GM18861 (cell line): ENCODE measurements around the gene SMIM28.
"Not testable (repeated sequence)": the region's sequence is repeated elsewhere in the genome, so short reads cannot be mapped to it uniquely, and the experiment has no call there.

Source experiments
- ATAC-seq: cut with Tn5 transposase; IDR thresholded peaks from one replicate; pipeline ENCODE4 v1.9.1; 2021; ENCODE audit not compliant: unreplicated experiment

The SMIM28 gene

DNA sequence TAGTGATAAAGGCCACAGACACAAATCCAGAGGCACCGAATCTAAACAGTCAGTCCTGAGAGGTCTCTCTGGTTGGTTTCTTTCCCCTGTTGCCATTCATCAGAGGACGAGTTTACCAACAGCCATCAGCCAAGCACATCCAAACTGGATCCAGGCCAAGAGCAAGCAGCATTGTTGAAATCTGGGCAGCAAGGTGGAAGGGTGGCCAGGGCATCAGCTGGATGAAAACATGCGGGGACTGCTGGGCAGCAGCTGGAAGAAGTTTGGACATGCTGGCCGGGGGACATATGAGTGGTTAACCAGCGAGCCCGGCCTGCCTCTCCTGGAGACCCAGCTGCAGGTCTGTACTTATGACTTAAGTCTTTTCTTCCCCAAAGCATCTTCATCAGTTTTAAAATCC lies at the start of gene SMIM28:
Gene SMIM28 (plus strand): TSS at position 62 of the 400 bp plus-strand sequence. CDS start 168 bp downstream, at position 230.
- ATAC-seq = no peak

DNA sequence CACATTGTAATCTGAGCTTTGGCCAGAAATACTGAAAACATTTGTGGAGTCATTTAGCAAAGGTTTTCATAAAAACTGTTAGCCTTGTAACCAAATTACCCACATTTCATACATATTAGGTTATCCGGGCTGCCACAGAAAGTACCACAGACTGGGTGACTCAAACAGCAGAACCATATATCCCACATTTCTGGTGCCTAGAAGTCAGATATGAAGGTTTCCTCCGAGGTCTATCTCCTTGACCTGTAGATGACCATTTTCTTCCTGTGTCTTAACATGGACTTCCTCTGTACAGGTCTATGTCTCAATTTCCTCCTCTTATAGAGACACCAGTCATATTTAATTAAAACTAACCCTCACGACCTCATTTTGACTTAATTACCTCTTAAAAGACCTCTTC lies 49.5 kb upstream of the SMIM28 start:
- no peak for ATAC-seq

DNA sequence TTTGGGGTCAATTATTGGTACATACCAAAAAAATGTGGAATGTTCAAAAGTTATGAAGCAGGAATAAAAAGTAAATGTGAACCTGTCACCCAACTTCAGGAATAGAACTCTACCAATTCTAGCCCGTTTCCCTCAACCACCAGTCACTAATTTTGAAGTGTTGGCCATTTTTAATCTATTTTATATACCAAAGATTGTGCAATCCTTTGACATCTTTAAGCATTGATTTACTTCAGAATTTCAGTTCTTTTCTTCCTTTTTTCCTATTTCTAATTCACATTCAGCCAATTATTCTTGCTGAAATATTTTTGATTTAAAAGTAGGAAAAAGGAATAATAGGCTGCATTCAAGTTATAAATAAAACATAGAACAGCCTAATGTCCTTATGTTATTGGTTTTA lies 46.9 kb upstream of the SMIM28 start:
- ATAC-seq = no peak

DNA sequence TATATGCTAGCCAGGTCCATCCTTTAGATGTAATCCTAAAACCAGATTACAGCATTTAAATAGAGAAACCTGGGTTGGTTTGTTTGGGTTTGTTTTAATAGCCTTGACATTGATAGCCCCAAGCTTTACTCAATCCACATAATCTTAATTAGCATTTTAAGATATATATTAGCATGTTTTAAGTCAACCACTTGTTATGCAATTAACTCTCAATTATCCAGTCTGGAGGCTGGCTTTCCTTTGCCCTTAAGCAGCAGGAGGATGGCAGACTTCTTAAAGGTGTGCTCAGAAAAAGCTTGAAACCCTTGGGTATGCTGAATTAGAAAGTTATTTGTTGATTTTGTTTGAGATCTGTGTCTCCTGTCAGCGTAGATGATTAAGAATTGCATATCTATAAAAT lies 46.3 kb upstream of the SMIM28 start:
- ATAC-seq = no peak

DNA sequence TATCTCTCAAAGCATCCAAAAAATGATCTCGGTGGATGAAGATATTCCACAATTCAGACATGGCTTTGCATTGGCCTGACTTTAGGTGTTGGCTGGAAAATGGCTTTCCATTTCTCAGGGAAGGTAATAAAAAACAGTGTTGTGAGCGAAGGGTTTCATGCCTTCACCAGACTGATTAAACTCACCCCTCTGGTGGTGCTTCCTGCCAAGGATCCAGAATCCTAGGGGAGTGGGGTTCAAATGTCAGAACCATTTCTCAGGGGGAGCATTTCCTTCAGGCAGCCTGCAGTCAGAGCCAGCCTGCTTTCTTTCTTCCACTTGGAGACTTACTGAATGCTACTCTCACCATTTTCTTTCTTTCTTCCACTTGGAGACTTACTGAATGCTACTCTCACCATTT lies 45.7 kb upstream of the SMIM28 start:
- no peak for ATAC-seq

DNA sequence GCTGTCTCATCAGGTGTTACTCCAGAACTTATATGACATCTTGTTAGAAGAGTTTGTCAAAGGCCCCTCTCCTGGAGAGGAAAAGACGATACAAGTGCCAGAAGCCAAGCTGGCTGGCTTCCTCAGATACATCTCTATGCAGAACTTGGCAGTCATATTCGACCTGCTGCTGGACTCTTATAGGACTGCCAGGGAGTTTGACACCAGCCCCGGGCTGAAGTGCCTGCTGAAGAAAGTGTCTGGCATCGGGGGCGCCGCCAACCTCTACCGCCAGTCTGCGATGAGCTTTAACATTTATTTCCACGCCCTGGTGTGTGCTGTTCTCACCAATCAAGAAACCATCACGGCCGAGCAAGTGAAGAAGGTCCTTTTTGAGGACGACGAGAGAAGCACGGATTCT lies 43.7 kb upstream of the SMIM28 start:
- ATAC-seq = no peak

DNA sequence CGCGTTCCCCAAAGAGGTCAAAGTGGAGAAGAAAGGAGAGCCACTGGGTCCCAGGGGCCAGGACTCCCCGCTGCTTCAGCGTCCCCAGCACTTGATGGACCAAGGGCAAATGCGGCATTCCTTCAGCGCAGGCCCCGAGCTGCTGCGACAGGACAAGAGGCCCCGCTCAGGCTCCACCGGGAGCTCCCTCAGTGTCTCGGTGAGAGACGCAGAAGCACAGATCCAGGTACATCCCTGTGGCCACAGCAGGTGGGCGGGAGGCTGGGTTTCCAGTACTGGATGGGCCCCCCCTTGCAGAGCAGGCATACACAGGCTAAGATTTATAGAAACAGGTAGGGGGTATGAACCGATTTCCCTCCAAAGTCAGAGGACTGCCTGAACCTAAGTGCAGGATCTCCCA lies 42.7 kb upstream of the SMIM28 start:
- ATAC-seq = no peak

DNA sequence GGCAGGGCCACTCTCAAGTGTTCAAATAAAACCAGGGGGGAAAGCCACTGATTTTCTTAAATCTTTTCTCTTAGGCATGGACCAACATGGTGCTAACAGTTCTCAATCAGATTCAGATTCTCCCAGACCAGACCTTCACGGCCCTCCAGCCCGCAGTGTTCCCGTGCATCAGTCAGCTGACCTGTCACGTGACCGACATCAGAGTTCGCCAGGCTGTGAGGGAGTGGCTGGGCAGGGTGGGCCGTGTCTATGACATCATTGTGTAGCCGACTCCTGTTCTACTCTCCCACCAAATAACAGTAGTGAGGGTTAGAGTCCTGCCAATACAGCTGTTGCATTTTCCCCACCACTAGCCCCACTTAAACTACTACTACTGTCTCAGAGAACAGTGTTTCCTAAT lies 41.5 kb upstream of the SMIM28 start:
- no peak for ATAC-seq

DNA sequence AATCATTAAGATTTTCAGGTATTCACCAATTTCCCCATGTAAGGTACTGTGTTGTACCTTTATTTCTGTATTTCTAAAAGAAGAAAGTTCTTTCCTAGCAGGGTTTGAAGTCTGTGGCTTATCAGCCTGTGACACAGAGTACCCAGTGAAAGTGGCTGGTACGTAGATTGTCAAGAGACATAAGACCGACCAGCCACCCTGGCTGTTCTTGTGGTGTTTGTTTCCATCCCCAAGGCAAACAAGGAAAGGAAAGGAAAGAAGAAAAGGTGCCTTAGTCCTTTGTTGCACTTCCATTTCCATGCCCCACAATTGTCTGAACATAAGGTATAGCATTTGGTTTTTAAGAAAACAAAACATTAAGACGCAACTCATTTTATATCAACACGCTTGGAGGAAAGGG lies 40.6 kb upstream of the SMIM28 start:
- ATAC-seq = no peak

DNA sequence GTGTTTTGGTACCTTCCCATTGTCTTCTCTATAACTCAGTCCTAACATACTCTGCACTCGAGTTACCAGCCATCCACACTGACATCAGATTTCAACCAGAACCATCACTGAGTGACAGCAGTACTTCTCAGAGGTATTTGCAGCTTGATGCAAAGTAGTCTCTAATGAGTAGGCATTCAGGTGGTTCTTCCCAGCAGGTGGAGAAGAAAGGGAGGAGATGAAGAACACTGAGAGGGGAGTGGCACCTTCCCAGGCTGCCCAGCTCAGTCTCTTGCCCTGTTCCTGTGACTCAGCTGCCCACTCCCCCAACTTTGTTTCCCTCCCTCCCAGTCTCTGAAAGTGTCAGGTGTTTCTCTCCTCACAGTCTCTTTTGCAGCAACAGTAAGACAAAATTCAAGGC lies 38.7 kb upstream of the SMIM28 start:
- ATAC-seq = no peak

DNA sequence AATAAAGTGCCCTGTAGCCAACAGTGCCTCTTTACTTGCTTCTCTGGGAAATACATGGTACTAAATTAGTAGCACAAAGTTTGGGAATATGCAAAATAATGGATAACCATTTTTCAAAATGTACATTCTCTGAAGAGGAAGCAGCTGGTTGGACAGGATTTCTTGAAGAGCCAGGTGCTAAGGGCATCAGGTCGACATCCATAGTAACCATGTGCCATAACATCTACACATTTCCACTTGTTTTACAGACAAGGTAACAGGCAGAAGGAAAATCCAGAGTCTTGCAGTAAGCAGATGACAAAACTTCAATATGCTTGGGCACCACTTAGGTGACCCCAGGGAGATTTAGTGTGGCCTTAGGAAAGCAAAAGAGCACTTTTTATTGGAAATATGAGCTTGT lies 36.5 kb upstream of the SMIM28 start:
- no peak for ATAC-seq

DNA sequence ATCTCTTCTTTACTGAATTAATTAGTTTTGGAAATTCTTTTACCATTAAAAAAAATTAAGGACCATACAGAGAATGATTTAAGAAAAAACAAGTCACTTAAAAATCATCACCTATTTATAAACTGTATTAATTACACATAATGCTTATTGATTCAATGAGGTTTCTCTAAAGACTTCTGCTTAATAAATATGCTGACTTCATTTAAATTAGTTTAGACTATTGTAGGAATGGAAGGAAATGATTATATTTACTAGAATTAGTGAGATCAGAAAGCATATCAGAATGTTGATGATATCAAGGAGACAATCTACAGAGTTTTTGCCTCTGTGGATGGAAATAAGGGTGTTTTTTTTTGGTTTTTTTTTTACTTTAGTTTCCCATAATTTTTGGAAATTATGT lies 34.6 kb upstream of the SMIM28 start:
- no peak for ATAC-seq

DNA sequence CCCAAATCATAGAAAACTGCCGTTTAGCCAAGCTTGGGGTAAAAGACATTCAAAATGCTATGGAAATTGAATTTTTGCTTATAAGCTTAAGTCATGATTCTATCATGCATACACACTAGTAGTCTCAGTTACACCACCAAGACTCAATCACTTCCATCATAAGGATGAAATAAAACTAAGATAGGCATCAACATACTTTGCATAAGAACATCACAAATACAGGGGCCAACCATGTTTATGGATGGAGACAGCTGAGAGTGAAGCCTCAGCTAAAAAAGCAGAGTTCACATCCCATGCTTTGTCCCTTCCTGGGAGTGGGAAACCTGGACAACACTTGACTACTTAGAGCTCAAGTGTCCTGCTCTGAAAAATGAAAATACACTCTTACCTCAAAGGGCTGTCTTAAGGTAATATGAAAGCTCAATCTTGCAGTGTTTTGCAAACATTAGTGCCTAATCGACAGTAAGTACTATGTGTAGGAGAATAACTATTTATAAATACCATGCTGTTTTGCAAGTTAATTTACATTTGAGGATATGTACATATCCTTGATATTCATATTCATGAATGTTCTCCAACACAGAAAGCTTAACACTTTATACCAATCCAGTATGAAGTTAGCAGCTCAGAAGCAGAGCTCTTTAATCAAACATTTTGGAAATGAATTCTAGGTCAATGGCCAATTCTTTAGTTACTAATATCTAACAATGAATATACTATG lies 32.0 kb upstream of the SMIM28 start:
- ATAC-seq = no peak

DNA sequence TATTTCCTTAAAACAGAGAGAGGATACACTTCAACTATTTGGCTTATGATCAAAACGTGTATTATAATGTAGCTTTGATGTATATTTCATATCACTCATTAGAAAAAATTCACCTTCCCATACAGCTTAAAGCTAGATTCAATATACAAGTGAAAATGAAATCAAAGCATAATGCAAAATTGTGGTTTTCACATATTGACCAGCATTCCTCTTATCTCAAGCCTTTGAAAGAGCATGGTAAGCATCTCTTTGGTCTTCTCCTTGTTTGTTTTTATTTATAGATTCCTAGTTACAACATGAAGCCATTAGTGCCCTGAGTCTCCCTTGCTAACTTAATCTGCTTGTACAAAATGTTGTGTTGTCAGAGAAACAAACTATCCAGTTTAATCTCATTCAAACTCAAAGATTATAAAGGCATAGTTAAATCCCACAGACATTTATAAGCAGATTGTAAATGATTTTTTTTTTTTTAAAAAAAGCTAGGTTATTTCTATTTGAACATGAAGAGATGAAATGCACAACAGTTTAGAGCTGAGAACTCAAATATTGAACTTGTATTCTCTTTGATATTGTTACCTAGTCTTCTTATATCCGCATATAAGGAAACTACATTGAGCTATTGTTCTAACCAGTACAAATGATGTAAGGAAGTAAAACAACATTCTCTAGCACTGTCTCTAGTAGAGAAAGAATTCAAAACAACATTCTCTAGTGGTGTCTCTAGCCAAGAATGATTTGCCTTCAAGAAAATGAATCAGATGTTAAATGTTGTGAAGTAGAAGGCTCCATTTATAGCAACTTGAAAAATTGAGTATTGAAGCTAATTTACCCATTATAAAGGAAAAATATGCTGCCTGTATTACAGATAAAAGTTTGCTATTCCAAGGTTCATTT lies 31.2 kb upstream of the SMIM28 start:
- ATAC-seq = no peak

DNA sequence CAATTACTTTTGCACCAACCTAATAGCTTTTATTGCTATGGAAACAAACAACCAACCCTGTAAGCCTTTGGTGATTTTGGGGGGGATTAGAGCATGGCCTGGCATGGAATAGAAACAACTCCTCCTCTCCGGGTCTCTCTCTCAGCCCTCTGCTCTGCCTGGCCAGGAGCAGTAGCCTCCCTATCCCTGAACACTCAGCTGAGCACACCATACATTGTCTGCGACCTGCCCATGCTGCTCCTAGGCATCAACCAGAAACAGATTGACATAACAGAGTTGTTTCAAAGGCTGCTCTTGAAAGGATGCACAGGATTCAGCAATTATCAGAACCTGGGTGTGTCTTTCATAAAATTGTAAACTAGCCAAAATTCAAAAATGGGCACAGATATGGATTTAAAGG lies 29.8 kb upstream of the SMIM28 start:
- no peak for ATAC-seq

DNA sequence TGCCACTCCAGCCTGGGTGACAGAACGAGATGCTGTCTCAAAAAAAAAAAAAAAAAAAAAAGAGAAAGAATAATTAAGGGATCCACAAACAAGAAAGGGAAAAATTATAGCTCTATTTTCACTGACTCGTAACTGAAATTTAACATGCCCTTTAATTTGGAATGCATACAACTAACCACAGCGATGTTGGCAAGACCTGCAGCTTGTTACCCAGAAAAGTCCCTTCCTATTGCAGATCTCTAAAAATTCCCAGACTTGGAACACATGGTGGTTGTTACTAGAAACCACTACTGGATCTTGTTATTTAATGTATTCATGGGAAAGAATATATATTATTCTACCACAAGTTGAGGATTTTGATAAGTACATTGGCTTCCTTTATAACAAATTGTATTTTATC lies 27.8 kb upstream of the SMIM28 start:
- no peak for ATAC-seq

DNA sequence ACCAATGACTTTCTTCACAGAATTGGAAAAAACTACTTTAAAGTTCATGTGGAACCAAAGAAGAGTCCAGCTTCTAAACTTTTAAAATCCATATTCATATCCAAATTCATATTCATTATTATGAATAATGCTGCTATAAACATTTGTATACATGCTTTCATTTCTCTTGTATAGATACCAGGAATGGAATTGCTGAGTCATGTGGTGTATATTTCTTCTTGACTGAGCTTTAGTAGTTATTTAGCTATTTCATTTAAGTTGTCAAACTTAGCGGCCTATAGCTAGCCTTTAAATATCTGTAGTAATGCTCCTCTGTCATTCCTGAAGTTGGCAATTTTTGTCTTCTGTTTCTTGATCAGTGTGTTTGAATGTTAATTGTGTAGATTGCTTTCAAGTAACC lies 19.8 kb upstream of the SMIM28 start:
- no peak for ATAC-seq

DNA sequence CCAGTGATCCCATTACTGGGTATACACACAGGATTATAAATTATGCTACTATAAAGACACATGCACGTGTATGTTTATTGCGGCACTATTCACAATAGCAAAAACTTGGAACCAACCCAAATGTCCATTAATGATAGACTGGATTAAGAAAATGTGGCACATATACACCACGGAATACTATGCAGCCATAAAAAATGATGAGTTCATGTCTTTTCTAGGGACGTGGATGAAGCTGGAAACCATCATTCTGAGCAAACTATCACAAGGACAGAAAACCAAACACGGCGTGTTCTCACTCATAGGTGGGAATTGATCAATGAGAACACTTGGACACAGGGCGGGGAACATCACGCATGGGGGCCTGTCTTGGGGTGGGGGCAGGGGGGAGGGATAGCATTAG lies 9.0 kb upstream of the SMIM28 start:
- ATAC-seq = not testable (repeated sequence)

DNA sequence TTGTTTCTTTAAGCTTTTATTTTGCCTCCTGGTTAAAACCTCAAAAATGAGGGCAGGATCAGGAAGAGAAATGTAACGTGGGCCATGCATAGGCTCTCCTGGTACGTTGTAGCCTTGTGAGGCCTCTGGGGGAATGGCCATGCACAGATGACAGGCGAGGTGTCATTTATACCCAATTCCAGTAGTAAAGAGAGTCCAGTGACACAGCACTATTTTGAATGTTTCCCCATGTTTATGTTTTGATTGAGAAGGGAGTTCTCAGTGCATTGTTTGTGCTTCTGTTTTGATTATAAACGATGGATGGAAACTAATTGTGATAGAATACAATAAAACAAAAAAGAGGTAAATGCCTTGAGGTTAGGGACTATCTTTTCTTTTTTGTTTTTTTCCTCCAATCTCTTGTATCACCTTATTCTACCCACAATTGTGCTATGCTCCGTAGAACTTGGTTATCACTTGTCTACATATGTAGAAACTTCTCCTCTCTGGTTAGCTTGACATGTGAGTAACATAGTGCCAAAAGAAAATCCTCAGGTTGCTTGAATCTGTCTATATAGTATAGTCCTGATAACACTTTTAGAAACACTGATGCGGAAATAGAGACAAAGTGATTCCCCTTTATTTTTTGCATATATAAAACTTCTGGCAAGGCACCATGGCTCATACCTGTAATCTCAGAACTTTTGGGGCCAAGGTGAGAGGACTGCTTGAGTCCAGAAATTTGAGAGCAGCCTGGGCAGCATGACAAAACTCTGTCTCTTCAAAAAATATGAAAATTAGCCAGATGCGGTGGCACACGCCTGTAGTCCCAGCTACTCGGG lies 6.9 kb upstream of the SMIM28 start:
- no peak for ATAC-seq

DNA sequence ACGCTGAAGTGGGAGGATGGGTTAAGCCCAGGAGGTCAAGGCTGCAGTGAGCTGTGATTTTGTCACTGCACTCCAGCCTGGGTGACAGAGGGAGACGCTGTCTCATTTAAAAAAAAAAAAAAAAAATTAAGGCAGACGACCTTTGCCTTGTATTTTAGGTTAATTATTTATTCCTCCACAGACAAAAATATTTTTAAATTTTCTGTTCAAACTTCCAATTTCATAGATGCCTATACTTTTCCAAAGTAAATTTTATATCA lies 6.3 kb upstream of the SMIM28 start:
- no peak for ATAC-seq

DNA sequence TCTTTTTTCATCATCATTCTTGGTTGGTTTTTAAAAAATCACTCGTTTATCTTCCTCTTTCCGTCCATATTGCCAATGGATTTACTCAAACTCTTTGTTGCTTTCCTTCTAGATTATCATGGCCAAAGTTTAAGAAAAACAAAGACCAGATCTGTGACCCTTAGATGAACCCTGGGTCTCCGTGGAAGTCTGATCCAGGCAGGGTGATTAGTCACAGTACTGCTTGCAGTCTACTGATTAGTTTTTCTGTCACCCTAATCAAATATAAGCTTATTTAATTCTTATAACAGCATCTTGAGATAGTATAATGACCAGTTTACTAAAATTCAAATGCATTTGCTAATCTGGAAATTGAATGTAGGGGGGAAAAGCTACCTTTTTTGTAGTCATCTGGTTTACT lies 6.0 kb upstream of the SMIM28 start:
- no peak for ATAC-seq
